CD4-positive, alpha-beta T cell treated with Interleukin-17A for 1 hour (primary cell): ENCODE results near the gene NOLC1.
A peak's percentile ranks its signal among the peaks of the same experiment; 100 is the strongest.

Source experiments
- DNase-seq: peaks from one replicate; pipeline ENCODE4 v3.0.0-alpha.2; 2020

Gene NOLC1

DNA sequence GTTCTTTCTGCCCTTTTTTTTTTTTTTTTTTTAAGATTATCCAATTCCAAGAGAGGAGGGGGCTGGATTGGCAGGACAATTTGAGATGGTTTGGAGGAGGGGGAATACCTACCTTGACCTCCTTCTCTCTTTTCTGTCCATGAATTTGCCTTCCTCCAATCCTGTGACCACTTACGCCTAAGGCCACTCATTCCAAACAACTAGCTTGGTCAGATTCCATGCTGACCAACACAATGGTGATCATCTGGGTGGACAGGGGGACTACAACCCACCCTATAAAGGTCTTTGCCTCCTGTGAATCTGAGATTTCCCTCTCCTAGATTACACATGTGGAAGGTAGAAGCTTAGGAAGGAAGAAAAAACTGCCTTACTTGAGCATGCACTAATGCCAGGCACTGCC is 29.7 kb upstream of the NOLC1 start:
- no peak for DNase-seq

DNA sequence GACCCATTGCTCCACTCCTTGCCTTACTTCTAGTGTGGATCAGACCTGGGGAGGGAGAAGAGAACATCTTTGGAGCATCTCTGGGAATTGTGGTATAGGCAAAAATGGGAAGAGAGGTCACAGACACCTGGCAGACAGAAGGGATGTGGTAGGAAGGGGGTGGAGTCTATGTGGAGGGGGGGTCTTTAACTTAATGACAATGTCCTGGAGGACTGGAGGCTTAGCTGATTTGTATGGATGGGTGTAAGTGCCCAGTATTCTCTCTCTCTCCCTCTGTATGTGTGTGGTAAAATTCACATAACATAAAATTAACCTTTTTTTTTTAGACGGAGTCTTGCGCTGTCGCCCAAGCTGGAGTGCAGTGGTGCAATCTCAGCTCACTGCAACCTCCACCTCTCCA is 29.0 kb upstream of the NOLC1 start:
- no peak for DNase-seq

DNA sequence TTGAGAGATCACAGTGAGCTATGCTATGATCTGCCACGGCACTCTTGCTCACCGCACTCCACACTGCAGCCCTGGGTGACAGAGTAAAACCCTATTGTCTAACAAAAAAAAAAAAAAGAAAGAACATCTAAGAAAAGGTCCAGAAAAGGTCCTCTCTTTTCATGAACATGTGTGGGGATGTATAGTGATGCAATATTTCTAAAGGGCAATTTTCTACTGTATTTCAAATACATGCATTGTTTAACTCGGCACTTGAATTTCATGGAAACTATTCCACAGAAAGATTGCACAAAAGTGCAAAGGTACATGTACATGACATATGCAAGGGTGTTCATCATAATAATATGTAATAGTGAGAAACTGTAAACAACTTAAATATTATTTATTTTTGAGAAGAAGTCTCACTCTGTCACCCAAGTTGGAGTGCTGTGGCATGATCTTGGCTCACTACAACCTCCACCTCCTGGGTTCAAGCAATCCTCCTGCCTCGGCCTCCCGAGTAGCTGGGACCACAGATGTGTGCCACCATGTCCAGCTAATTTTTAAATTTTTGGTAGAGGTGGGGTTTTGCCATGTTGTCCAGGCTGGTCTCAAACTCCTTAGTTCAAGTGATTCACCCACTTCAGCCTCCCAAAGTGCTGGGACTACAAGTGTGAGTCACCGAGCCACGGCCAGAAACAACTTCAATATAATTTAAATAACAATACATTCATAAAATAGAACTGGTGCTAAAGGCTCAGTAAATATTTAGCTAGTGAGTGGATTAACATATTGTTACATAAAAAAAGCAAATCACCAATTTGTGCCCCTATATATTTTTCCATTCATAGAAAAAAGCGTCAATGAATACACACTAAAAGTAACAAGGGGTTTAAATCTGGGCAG is 20.7 kb upstream of the NOLC1 start:
- no peak for DNase-seq

DNA sequence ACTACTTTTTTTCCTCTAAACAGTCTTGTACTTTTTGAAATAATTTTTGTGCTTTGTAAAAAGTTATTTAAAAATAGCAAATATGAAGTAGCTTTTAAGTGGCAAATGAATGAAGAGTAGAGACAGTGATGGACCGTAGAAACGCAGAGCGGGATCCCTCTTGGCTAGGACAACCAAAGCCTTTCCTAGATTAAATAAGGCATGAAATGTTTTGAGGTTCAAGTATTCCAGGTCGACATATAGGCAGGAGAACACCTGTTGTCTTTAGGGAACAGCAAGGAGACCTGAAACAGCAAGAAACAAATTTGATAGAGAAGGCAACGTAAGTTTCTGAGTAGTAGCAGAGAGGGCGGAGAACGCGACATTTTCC is 20.0 kb upstream of the NOLC1 start:
- no peak for DNase-seq

DNA sequence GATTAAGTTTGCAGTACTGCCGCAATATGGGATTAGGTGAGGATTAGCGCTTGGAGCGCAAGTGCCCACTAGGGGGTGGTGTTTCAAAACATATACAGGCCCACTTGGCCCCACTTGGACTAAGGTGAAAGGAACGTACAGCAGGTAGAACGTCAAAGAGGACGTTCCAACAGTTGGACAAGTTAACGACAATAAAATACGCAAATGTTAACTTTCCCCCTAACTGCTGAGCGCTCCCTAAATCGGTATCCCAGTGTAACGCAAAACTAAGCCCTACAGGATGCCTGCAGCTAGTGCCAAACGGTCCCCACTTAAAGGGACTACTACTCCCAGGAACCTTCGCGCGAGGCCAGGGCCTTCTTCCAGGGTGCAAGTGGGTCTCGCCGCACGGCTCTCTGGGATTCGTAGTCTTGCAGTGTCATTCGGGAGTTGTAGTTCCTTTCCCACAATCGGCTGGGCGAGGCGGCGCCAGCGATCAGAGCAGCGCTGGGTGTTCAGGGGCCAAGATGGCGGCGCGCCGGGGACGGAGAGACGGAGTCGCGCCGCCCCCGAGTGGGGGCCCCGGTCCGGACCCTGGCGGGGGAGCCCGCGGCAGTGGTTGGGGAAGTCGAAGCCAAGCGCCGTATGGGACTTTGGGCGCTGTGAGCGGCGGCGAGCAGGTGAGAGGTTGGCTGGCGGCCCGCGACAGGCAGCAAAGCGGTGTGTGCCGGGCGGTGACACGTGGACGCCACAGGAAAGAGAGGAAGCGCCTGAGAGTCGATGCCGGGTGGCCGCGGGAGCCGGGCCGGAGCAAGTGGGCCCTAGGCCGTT is 19.4 kb upstream of the NOLC1 start, which contains the start of gene PPRC1:
TSS of gene PPRC1 (plus strand) at position 478 of the 810 bp plus-strand sequence. CDS start at position 507, 29 bp downstream.
- DNase-seq: peak; percentile 98

DNA sequence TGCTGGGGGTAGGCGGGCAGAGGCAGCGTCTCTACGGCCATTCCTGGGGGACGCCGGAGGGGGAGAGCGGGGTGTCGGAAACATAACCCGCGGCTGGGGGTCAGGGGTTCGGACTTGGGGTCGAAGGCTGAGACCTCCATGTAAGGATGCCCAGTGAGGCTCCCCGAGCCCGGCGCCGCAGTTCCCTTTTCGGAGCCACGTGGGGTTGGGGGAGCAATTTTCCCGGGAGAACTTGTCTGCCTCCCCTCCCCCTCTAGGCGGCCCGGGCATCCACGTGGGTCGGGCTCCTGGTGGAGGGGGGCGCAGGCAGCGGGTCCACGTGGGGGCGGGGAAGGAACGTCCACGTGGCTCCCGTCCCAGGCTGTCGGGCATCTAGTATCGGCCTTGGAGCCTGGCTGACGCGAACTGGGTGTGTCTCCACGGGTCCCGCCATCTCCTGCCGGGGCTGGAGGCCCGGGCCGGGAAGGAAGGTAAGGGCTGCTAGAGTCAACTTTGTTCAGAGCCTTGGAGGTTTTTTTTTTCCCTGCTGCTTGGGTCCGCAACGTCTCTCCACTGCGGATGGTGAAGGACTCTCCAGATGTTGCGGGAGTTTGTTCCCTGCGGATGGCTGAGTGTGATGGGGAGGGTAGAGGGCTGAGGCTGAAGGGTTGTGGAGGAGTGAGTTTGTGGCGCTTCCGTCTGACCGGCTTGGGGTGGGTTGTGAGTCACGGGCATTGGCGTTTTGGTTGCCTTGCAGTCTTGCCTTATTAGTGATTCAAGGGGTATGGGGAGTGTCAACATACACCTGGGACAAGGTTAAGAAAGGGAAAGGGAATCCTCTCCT is 18.6 kb upstream of the NOLC1 start:
- peak; percentile 51 for DNase-seq

DNA sequence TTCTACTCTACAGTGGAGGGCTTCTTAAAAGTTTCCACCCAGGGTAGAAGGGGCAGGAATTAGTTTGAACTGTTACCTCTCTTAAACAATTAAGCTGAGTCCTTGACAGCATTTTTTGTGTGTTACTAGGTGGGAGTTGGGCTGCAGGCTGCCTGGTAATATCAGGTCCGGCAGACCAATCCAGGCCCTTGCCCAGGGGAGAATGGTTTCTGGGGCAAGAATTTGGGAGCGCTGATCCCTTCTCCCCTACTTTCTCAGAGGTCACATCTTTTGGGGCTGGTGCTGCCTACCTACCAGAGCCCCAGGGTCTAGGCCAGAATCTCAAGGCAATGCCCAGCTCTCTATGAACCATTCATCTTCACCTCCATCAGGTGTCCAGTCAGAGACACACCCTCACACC is 17.8 kb upstream of the NOLC1 start:
- DNase-seq: no peak

DNA sequence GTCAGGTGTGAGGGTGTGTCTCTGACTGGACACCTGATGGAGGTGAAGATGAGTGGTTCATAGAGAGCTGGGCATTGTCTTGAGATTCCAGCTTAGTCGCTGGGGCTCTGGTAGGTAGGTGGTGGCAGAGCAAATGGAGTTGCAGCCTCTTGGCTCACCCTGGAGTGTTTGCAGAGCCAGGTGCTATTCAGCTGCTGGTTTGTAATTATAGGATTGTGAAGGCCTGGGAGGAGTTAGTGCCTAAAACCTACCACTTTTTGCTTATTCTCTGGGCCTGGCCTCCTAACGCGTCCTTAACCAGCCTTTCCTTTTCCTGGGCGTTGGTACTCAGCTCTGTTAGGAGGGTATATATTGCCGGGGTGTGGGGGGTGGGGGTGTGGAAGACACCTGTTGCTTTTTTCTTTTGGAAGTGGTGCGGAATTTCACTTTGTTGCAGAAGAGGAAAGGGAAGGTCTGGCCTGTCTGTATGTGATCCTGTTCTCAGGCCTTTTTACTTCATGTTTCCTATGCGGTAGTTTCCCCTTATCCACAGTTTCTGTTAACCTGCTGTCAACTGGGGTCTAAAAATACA is 16.1 kb upstream of the NOLC1 start:
- no peak for DNase-seq

DNA sequence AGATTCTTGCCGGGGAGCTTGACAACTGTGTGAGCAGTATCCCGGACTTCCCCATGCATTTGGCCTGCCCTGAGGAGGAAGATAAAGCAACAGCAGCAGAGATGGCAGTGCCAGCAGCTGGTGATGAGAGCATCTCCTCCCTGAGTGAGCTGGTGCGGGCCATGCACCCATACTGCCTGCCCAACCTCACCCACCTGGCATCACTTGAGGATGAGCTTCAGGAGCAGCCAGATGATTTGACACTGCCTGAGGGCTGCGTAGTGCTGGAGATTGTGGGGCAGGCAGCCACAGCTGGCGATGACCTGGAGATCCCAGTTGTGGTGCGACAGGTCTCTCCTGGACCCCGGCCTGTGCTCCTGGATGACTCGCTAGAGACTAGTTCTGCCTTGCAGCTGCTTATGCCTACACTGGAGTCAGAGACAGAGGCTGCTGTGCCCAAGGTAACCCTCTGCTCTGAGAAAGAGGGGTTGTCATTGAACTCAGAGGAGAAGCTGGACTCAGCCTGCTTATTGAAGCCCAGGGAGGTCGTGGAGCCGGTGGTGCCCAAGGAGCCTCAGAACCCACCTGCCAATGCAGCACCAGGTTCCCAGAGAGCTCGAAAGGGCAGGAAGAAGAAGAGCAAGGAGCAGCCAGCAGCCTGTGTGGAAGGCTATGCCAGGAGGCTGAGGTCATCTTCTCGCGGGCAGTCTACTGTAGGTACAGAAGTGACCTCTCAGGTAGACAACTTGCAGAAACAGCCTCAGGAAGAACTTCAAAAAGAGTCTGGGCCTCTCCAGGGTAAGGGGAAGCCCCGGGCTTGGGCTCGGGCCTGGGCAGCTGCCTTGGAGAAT is 12.7 kb upstream of the NOLC1 start:
- DNase-seq: no peak

DNA sequence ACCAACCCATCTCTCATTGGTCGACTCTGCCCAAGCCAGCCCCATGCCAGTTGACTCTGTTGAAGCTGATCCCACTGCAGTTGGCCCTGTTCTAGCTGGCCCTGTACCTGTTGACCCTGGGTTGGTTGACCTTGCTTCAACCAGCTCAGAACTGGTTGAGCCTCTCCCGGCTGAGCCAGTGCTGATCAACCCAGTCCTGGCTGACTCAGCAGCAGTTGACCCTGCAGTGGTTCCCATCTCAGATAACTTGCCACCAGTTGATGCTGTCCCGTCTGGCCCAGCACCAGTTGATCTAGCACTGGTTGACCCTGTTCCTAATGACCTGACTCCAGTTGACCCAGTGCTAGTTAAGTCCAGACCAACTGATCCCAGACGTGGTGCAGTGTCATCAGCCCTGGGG is 12.0 kb upstream of the NOLC1 start:
- no peak for DNase-seq

DNA sequence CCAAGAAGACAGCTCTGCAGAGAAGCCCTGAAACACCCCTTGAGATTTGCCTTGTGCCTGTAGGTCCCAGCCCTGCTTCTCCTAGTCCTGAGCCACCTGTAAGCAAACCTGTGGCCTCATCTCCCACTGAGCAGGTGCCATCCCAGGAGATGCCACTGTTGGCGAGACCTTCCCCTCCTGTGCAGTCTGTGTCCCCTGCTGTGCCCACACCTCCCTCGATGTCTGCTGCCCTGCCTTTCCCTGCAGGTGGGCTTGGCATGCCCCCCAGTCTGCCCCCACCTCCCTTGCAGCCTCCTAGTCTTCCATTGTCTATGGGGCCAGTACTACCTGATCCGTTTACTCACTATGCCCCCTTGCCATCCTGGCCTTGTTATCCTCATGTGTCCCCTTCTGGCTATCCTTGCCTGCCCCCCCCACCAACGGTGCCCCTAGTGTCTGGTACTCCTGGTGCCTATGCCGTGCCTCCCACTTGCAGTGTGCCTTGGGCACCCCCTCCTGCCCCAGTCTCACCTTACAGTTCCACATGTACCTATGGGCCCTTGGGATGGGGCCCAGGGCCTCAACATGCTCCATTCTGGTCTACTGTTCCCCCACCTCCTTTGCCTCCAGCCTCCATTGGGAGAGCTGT is 11.2 kb upstream of the NOLC1 start:
- no peak for DNase-seq

DNA sequence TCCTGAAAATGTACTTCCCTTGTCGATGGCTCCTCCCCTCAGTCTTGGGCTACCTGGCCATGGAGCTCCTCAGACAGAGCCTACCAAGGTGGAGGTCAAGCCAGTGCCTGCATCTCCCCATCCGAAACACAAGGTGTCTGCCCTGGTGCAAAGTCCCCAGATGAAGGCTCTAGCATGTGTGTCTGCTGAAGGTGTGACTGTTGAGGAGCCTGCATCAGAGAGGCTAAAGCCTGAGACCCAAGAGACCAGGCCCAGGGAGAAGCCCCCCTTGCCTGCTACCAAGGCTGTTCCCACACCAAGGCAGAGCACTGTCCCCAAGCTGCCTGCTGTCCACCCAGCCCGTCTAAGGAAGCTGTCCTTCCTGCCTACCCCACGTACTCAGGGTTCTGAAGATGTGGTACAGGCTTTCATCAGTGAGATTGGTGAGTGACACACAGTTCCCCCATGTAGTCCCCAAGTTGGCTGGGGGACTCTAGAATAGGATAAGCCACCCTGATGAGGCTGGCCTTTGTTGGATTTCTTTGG is 10.5 kb upstream of the NOLC1 start:
- no peak for DNase-seq

DNA sequence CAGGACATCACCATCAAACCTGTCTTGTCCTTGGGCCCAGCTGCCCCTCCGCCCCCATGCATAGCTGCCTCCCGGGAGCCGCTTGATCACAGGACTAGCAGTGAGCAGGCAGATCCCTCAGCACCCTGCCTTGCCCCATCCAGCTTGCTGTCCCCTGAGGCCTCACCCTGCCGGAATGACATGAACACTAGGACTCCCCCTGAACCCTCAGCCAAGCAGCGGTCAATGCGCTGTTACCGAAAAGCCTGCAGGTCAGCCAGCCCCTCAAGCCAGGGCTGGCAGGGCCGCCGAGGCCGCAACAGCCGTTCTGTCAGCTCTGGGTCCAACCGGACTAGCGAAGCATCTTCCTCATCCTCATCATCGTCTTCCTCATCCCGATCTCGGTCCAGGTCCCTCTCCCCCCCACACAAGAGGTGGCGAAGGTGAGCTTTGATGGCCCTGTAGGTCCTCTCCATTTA is 5.2 kb upstream of the NOLC1 start:
- no peak for DNase-seq

DNA sequence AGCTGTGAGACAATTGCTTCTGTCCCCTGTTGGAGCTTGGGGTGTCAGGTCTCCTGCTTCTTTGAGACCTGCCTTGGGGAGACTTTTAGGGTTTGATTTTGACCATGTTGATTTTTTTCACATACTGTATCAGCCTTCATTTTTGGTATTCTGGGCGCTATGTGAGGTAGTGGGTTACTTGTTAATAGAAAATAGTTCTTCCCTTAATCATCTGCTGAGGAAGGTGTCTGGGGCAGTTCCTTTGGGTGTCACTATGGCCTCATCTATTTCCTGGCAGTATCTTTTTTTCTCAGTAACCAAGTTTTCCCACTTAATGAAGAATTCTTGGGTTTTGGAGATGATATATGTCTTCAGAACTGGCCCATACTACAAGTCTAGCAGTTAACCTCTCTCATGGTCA is 4.6 kb upstream of the NOLC1 start:
- DNase-seq: no peak

DNA sequence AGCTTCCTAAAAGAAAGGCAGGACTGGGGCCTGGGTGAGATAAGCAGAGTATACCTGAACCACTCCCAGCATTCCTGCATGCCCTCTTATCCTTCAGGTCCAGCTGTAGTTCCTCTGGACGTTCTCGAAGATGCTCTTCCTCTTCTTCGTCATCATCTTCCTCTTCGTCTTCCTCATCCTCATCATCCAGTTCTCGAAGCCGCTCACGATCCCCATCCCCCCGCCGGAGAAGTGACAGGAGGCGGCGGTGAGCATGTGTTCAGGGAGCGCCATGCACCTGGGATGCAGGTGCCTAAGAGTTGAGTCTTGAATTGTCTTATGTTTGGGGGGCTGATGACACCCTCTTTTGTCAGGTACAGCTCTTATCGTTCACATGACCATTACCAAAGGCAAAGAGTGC is 3.9 kb upstream of the NOLC1 start:
- no peak for DNase-seq

DNA sequence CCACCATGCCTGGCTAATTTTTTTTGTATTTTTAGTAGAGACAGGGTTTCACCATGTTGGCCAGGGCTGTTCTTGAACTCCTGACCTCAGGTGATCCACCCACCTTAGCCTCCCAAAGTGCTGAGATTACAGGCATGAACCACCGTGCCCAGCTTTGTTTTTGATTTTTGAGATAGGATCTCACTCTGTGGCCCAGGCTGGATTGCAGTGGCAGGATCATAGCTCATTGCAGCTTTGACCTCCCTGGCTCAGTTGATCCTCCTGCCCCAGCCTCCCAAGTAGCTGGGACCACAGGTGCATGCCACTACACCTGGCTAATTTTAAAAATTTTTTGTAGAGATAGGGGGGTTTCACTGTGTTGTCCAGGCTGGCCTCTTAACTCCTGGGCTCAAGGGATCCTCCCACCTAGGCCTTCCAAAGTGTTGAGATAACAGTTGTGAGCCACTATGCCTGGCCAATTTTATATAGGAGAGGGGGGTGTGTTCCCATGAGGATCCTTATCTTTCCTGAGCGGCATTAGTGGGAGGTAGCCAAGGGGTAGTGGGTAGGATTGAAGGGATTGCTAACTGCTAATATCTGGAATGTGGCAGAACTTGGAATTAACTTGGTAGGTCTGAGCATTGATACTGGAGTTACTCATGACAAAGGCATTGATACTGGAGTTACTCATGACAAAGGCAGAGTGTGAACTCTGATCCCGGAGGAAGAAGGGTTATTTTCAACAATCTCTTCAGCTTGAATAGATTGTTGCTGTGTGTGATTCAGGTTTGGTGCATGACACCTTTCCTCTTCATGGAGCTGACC is 1.0 kb upstream of the NOLC1 start:
- DNase-seq: no peak

DNA sequence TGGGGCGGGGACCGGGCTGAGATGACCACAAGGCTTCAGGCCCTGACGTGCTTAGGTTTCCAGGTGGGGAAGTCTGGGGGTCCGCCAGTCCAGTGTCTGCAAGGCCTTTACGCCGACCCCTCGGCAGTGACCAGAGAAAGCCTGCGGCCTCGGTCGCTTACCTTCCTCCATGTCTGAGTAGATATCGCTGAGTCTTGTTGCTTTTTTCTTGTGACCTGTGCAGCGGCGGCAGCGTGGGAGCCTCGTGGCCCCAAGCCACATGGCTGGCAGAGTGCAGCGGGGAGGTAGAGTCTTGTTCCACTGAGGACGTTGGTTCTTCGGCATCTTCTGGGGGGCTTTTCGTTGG is 329 bp downstream of the NOLC1 start:
- no peak for DNase-seq

DNA sequence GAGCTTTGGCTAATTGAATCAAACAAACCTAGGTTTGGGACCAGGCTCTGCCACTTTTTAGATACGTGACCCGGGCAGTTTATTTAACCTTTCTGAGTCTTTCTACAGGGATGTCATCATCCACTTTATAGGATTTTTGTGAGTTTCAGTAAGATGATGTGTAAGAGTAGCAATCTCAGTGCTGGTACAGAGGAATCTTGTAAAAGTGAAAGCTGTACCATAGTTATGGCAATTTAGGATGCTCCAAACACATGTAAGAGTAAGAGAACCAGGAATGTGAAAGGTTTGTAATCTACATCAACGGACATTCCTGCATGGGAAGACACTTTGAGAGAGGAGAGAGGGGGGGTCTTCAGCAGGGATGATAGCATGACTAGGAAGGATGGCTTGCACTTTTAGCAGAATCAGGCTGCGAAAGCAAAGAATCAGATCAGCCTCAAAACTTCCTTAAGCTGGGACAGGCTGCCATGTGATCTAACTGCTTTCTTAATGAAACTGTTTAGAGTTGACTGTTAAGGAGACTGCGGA is 968 bp downstream of the NOLC1 start:
- no peak for DNase-seq

DNA sequence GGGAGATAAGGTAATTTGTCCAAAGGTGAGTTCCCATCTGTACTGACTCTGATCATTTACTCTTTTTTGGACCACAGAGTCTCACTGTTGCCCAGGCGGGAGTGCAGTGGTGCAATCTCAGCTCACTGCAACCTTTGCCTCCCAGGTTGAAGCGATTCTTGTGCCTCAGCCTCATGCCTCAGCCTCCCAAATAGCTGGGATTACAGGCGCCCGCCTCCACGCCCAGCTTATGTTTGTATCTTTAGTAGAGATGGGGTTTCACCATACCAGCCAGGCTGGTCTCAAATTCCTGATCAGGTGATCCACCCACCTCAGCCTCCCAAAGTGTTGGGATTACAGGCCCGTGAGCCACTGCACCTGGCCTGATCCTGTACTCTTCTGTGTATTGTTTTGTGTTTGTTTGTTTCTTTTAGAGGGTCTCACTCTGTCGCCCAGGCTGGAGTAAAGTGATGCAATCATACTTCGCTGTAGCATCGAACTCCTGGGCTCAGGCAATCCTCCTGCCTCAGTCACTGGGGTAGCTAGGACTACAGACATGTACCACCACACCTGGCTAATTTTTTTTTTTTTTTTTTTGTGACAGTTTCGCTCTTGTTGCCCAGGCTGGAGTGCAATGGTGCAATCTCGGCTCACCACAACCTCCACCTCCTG is 2.4 kb downstream of the NOLC1 start:
- no peak for DNase-seq

DNA sequence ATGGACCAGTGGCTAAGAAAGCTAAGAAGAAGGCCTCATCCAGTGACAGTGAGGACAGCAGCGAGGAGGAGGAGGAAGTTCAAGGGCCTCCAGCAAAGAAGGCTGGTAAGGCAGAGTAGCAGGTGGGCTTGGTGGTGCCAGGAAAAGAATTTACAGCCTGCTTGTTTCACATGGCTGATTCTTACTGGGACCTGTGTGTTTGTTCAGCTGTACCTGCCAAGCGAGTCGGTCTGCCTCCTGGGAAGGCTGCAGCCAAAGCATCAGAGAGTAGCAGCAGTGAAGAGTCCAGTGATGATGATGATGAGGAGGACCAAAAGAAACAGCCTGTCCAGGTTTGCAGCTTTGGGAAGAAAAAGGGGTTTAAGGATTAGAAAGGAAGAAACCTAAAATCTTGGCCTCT is 5.0 kb downstream of the NOLC1 start:
- DNase-seq: no peak
